Measurements from ENCODE around the gene DPP8.
"Not testable (repeated sequence)": the region's sequence is repeated elsewhere in the genome, so short reads cannot be mapped to it uniquely, and the experiment has no call there.

DPP8 gene

DNA sequence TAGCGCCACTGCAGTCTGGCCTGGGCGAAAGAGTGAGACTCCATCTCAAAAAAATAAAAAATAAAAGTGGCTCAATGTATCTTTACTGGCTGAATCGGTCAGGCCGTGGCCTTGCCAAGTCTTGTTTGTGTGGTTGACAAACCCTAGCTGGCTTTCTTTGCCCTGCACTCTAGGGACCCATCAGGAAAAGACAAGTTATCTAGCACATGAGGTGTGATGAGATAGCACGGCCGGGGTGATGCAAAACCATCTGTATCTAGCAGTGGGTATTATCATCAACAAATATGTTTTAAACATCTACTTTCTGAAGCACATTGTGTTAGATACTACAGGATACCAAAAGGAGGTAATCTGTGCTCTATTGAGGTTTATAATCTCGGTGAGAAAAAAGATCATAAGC is 3.9 kb upstream of the DPP8 start:
- DNase-seq = no peak

DNA sequence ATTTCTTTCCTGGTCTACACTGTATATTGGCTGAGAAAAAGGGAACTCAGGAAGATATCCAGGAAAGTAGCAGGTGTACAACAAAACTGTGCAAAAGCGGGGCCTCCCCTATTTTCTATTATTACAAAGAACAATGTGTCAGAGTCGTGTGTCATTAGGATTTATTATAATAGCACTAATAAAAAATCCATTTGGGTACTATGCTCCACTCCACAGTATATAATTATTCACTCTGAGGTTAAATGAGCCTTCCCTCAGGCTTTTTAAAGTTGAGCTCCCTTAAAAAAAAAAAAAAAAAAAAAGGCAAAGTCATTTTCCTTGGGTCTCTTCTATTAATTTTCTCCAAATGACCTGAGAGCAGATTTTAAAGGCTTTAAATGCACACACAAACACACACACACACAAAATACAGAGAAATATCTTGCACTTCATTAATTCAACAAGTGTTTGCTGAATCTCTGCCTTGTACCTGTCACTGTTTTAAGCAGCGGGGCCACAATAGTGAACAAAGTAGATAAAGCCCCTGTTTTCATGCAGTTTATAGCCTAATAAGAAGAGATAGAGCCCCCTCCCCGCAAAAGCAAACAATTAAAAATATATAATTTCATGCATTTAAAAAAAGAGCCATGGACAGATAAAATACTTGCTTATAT is 1.3 kb upstream of the DPP8 start:
- DNase-seq = no peak

DNA sequence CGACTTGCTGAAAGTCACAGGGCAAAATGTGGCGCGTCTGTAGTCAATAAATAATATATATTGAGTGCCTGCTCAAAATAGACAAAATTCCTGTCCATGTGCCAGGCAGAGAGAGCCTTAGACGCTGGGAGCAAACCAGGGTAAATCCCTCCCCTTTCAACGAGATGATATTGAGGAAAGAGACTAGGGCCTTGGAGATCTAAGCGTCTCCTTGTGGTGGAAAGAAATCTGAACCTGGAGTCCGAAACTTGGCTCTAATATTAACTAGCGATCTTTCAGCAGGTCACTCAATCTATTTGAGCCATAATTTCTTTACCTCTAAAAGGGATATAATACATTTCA is 348 bp upstream of the DPP8 start:
- no peak for DNase-seq

DNA sequence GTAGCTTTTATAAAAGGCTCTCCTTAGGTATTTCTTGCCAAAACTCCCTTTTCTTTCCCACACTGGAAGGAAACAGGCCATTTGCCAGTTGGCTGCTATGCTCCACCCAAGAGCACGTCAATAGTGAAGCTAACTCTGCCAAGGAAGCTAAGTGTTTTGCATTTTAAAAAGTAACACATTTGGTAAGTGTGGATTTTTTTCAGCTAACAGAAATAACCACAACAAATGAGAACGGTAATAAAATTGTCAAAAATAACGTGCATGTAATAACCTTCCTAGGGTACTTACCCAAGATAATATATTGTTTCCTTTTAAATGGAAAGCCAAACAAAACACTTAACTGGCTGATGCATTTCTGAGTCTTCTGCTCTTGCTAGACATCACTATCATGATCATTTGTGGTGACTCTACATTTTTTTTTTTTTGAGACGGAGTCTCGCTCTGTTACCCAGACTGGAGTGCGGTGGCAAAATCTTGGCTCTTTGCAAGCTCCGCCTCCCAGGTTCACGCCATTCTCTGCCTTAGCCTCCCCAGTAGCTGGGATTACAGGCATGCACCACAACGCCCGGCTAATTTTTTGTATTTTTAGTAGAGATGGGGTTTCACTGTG is 4.6 kb downstream of the DPP8 start:
- no peak for DNase-seq

DNA sequence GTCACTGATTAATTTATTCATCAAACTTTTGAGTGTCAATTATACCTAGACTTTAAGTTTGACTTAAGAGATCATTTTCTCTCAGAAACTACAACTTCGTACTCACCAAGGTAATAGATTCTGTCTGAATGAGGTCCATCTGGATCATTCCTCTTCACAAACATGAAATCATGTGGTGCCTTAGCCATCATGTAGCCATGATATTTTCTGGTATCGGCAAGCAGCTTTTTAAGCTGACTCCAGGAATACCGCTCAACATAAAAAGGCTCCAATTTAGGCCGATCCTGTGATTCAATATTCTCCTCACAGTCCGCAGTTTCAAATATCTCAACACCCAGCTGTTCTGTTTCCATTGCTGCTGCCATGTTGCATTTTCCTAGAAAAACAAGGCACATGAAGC is 5.3 kb downstream of the DPP8 start:
- DNase-seq = no peak

DNA sequence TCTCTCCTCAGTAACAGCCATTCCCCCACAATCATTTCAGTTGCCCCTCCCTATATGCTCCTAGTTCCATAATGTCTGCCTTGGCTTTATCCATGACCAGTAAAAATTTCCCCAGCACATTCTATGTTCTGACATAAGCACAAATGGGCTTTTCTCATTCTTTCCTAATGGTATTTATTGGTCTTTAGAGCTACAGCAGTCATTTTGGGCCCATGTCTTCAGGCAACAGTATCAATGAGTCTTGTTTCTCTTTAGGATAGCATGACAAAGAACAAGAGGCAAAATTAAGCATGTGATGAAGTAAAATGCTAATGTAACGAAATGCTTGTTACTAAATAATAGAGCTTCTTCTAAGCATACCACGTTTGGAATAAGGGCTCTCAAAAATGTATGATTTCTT is 8.2 kb downstream of the DPP8 start:
- DNase-seq = no peak

DNA sequence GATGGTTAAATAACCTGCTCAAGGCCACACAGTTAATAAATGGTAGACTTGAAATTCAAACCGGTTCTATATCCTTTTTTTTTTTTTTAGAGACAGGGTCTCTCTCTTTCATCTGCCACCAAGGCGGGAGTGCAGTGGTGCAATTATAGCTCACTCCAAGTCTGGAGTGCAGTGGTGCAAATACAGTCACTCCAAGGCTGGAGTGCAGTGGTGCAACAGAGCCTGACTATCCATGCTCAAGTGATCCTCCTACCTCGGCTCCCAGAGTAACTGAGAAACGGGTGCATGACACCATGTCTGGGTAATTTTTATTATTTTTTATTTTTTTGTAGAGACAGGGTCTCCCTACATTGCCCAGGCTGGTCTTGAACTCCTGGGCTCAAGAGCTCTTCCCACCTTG is 23.4 kb downstream of the DPP8 start:
- no peak for DNase-seq

DNA sequence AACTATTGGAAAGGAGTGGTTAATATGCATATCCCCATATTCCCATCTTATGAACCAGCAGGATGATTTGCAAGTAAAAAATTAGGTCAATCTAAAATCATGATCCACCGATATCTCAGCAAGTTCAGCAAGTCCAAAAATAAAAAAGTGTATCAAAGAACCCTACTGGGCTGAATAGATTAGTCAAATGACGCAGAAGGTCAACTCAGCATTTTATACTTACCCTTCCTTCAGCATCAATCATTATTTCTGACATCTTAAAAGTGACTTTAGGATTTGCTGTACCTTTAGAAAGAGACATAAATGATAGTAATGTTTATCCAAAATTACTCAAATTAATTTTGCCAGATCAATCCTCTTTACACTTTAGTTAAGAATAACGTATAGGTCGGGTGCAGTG is 32.6 kb downstream of the DPP8 start:
- DNase-seq = no peak

DNA sequence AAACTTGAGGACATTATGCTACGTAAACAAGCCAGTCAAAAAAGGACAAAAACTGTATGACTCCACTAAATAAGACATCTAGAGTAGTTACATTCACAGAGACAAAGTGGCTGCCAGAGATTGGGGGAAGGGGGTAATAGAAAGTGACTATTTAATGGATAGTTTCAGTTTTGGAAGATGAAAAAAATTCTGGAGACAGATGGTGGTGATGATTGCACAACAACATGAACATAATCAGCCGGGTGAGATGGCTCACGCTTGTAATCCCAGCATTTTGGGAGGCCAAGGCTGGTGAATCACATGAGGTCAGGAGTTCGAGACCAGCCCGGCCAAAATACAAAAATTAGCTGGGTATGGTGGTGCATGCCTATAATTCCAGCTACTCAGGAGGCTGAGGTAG is 40.6 kb downstream of the DPP8 start:
- DNase-seq = no peak

DNA sequence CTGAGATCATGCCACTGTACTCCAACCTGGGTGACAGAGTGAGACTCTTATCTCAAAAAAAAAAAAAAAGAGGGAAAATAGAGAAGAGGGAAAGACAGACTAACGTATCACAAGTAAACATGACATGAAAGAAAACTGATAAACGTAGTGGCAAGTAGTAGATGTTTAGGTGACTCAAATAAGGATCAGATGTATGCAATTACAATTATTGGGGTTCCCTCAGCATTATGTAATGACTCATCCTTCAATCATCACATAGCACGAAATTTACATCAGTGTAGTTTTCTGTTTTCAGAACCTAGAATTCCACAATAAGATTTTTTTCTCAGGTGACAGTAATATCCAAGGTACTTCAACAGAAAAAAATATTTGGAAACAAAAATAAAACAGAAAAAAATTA is 46.6 kb downstream of the DPP8 start:
- no peak for DNase-seq

DNA sequence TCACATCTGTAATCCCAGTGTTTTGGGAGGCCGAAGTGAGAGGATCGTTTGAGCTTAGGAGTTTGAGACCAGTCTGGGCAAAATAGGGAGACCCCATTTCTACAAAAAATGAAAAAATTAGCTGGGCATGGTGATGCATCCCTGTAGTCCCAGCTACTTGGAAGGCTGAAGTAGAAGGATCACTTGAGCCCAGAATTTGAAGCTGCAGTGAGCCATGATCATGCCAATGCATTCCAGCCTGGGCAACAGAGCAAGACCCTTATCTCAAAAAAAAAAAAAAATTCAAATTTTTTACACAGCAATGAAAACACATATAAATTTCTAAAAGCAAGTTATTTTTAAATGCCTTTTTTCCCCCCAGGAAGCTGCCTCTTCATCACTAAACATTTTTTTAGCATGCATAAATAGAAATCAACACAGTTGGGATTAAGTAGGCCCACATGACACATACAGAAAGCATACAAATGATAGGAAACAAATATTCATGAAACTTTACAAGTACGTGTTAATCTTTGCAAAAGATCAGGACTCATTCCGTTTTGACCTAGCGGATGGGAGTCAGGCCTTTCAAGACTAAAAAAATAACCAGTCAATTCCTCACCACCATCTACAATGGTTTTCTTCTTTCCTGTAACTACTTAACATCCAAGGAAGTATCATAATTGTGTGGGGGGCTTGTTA is 49.1 kb downstream of the DPP8 start:
- DNase-seq = no peak

DNA sequence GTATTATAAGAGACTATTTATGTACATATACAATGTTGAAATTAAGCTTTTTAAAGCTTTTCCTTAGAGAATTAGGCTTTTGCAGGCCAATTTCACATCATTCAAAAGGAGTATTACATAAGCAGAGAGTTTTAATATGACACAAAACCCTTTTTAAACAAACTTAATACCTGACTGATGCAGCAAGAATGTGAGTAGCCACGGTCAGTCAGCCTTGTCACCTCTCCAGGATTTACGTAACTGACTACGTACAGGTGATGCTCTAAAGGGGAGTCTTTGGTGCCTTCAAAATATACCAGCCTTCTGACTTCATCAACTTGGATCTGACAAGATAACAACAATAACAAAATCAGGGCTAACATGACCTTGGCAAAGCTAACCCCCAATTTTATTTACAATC is 50.6 kb downstream of the DPP8 start:
- no peak for DNase-seq

DNA sequence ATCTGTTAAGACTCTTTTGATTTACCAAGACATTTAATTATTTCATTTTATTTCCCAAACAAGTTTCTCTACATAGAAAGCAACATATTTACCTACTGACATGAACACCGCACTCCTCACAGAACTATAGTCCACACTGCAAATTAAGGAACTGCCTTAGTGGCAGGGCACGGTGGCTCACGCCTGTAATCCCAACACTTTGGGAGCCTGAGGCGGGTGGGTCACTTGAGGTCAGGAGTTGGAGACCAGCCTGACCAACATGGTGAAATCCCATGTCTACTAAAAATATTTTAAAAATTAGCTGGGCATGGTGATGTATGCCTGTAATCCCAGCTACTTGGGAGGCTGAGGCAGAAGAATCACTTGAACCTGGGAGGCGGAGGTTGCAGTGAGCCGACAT is 54.4 kb downstream of the DPP8 start:
- not testable (repeated sequence) for DNase-seq

DNA sequence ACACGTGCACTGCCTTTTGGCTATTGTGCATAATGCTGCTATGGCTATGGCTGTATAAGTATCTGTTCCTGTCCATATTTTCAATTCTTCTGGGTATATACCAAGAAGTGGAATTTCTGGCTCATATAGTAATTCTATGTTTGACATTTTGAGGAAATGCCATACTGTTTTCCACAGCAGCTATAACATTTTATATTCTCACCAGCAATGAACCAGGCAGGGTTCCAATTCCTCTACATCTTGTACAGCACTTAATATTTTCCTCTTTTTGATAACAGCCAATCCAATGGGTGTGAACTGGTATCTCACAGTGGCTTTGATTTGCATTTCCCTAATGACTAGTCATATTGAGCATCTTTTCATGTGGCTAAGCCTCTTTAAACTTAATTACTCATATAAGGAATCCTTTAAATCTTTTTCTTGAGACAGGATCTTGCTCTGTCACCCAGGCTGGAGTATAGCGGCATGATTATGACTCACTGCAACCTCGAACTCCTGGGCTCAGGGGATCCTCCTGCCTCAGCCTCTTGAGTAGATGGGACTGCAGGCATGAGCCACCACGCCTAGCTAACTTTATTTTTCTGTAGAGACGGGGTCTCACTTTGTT is 56.6 kb downstream of the DPP8 start:
- peak; percentile 7 to 16 for DNase-seq

DNA sequence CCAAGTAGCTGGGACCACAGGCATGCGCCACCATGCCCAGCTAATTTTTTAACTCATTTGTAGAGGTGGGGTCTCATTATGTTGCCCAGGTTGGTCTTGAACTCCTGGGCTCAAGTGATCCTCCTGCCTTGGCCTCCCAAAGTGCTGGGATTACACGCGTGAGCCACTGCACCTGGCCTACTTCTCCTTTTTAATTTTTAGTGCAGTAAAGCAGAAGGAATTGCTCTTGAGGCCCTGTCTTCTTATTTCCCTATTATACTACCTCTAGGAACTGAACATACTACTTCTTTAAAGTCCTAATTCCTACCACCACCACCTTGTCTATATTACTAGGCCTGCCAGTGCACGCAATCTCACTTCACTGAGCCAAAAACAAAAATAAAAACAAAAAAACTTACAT is 62.2 kb downstream of the DPP8 start:
- DNase-seq = not testable (repeated sequence)

DNA sequence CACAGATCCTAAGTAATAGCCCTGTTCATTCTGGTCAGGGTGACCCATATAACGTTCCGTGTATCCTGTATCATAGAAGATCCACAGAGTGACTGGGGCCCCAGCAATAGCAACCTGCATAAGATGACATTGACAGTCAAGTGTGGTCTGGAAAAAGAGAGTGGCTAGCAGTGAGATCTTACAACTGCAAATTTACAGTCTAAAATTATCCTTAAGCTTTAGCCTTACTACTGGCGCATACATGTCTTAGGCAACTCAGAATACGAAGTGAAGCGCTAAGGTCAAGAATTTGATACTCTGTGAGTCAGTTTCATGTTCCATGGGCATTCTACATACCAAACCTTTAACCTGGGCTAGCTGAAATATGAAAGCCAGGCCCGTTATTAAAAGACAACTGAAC is 65.5 kb downstream of the DPP8 start:
- no peak for DNase-seq

DNA sequence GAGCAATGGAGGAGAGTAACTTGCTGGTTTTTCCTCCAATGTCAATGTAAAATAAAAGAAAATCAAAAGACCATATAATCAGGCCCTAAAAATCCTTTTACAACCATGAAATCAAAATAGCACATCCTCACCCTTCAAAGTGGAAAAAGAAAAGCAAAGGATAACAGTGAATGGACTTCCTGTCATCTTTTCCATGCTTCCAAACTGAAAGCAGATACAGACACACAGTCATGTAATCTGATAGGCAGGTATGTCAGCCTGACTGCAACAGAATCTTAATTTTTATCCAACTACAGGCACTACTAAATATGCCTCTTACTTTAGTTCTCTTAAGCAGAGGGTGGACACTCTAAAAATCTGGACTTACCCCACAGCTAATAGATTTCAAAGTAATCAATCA is 66.9 kb downstream of the DPP8 start:
- no peak for DNase-seq

DNA sequence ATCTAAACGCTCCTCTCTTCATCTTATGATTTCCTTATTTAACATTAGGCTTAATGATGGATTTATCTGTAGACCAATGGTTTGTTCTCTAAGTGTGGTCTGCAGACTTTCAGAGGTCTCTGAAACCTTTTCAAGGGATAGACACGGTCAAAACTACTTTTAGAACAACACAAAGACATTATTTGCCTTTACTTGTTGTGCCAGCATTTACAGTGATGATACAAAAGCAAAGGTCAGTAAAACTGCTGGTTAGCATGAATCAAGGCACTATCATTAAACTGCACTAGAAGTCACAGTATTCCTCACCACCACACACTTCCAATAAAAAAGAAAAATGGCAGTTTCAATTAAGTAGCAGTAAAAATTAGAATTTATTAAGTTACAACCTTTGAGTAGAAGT is 70.3 kb downstream of the DPP8 start:
- DNase-seq = no peak

DNA sequence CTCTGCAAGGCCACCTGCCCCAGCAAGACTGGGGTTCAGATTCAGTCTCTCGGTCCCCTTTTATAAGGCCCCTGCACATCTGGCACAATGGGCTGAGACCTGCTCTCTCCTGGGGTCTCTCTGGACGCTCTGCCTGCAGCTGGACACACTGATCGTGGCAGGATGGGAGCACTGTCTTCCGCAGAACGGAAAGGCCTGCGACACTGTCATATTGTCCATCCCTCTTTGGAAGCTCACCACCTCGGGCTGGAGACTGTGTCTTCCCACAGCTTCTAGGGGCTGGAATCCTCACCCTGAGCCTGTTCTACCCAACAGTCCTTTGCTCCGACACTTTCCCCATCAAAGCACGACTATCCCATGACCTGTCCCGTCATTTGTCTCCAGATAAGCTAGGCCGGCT is 83.3 kb downstream of the DPP8 start:
- no peak for DNase-seq

DNA sequence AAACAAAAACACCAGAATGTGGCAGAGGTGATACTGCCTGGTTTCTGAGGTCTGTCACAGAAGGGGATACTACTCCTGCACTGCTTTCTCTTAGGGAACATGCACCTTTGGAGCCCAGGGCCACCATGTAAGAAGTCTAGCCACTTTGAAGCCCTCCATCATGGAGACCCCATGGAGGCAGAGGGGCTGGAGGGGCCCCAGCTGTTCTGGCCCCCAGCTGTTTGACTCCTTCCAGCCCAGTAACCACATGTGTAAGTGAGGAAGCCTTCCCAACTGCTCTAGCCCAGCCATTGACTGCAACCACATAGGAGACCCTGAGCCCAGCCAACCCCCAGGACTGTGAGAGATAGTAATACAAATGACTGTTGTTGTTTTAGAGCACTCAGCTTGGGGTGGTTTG is 85.8 kb downstream of the DPP8 start:
- DNase-seq = no peak

DNA sequence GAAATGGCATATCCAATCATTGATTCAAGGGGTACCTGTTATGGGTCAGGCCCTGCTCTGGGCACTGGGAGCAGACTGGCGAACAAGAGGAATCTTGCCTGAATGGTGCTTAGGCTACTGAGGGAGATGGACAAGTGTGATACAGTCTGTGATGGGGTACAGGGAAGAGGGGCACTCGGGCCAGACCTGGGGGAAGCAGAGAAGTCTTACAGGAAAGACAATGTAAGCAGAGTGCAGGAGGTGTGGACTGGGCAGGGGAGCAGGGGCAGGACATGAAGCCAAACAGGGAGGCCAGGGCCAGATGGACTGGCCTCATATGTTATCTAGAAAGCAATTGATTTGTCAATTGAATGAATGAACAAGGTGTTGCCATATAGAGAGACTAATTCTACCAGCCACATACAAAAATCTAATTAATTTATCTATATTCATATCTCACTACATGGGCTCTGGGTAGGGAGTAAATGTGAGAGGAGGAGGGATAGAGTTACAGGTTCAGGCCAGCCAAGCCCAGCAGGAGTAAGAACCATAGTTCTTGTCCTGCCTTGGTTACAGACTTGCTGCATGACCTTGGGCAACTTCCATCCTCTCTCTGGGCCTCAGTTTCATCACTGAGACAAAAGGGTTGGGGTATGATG is 91.2 kb downstream of the DPP8 start:
- no peak for DNase-seq

DNA sequence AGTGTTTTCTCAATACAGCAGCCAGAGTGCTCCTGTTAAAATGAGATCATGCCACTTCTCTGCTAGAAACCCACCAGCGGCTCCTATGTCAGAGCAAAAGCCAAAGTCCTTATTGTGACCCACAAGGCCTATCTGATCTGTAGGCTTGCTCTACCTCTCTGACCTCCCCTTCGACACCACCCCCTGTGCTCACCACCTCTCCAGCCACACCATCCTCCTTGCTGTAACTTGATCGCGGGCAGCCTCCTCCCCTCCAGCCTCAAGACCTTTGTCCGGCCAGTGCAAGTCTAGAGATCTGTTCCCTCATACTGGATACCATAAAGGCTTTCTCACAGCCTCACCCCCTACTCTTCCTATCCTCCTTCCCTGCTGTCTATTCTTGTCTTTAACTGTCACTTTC is 92.8 kb downstream of the DPP8 start:
- no peak for DNase-seq

DNA sequence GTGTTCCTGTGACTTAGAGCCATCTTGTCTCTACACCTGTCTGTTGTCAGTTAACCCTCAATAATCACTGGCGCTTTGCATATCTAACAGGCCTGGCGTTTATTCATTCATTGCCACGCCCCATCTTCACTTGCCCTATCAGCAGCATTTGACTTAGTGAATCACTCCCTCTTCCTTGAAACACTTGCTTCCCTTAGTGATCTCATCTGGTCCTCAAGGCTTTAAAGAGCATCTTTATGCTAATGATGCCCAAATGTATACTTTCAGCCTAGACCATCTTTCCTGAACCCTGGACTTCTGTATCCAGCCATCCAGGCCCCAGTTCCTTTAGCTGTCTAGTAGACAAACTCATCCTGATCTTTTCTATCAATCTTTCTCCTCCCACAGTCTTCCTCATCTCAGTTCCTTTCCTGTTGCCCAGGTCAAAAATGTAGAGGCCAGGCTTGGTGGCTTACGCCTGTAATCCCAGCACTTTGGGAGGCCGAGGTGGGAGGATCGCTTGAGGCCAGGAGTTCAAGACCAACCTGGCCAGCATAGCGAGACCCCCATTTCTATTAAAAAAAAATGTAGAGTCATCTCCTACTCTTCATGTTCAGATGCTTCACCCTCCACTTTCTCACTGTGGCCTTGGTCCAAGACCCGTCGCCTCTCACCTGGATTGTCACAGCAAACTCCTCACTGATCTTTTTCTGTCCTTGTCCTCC is 93.4 kb downstream of the DPP8 start:
- DNase-seq = no peak
